Measurements from ENCODE around the gene FOXP2. TPM values are rescaled to one million over a fixed set of nuclear protein-coding genes. Genes with fewer than 3 reads are reported as not detected.
"Not testable (repeated sequence)": the region's sequence is repeated elsewhere in the genome, so short reads cannot be mapped to it uniquely, and the experiment has no call there.

The FOXP2 gene
- polyA plus RNA-seq, 1 donor, result 7.4 TPM

DNA sequence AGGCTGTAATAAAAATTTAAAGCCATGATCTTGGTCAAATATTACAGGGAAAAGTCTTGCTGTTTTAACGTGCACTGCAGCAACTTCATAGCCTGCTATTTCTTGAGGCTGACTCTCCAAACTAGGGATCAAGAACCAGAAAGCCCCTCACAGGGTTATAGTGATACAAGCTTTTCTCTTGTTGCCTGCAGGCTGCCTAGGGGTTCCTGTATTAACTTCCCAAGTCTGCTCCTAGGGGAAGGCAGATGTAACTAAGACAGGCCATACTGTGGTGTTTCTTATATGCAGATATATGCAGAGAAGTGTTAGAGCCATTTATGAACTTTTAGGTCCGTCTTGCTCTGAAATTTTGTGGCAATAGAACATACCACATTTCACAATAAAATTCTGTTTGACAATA is 175.7 kb downstream of the FOXP2 start:
- DNase-seq, result no peak

GRCh38 chr7:114598946-114599345 is 184.3 kb downstream of the FOXP2 start:
- no peak for DNase-seq

DNA sequence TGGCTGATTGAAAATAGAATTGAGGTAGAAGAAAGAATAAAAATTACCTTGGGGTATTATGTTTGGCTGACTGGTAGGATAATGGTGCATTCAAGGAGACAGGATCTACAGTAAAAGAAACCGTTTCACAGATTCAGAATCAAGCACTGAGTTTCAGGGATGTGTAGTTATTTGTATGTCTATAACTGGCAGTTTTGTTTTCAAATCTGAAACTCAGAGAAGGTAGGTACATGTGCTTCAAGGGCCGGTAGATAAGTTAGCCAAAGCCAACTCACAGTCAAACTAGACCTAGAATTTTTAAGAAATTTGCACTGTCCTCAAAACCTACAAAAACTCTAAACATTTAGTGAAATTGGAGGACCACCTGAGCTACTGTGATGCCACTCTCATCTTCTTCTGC is 191.5 kb downstream of the FOXP2 start:
- DNase-seq, result no peak

GRCh38 chr7:114608822-114609221 is 194.2 kb downstream of the FOXP2 start:
- DNase-seq, result not testable (repeated sequence)

DNA sequence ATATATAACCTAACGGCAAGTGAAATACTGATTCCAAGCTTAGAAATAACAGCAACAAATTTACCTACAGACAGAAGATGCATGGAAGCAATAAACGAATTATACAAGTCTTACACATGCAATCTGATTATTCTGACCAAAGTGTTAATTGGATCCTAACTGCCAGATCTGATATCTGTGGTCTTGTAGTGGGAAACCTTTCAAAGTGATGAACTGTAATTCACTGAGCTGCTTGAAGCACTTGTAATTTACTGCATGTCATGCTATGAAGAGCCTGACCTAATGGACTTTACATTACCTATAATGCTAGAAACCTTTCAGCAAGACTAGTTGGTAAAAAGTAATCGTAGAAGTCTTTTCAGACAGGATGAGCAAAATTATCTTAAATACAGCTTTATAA is 205.6 kb downstream of the FOXP2 start:
- no peak for DNase-seq

DNA sequence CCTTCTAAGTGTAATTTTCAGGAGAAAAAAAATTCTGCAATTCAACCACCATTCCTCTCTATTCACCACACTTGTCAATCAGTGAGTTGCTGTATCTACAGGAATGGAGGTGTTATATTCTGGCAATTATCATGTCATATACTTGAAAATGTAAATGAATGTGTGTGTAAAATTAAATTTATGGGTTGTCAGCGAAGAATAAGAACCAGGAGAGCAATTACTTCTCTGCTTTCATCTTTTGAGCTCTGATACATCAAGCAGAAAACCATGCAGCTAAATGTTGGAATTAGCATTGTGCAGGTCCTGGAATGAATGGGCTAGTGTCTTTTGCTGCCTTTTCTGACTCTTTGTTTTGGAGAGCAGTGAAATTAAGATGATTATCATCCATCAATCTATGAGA is 207.6 kb downstream of the FOXP2 start:
- DNase-seq, result no peak

- DNase-seq, result no peak
These were observed 208.5 kb downstream of the FOXP2 start for GRCh38 chr7:114623146-114623545.

DNA sequence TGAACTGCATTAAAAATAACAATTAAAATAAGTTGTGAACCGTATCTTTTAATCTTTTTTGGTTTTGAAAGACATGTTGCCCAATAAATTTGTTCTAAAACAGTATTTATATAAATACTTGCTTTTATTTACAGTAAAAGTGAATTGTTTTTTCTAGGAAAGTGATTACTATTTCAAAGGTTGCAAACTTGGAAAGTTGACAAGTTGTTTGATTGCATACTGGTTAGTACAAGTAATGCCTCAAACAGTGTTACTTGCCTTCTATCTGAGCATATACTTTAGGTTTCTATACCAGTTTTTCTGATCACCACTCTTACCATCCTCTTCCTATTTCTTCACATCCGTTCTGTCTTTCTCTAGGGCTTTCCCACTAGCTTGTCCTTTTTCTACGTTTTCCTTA is 212.6 kb downstream of the FOXP2 start:
- DNase-seq, result no peak

- DNase-seq, result no peak
These were observed 213.7 kb downstream of the FOXP2 start for GRCh38 chr7:114628362-114628761.

DNA sequence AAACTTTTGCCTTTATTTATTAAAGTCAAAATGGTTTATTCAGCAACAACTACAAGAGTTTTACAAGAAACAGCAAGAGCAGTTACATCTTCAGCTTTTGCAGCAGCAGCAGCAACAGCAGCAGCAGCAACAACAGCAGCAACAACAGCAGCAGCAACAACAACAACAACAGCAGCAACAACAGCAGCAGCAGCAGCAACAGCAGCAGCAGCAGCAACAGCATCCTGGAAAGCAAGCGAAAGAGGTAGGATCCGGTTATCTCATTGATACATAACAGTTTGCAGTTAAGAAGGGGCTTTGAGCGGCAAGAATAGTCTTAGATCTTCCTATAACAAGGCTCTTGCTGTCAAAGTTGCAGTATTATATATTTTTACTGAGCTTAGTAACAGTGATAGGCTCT is 215.1 kb downstream of the FOXP2 start:
- no peak for DNase-seq

DNA sequence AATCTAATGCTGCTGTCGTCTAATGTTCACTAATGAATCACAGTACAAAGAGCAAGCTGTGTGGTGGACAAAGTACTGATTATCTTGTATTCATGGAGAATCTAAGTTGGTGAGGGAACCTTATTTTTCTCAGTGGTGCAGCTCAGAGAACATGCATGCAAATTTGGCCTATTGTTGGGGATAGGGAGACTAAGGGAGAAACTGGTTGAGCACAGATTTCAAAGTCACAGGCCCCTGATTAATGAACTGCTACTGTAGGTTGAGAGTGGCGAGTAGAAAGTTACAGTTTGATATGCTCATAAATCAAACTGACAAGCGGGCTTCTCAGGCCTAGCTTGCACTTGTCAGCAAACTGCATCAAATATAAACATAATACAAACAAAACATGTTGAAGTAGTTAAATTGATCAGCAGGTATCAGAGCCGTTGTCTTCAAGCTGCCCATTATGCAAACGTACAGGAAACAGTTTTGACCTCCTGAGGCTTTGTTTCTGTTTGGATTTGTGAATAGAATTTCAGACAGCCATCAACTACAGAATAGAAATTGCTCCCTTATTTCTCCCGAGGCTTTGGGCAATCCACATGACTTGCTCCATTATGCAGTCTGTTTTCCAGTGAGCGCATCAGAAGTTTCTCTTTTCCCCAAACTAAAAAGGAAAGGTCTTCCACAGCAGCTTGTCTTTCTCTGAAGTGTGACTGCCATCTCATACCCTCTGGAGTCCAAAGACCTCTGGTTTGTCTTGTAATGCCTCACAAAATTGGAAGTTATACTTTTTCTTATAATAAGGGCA is 215.8 kb downstream of the FOXP2 start:
- DNase-seq, result no peak

- no peak for DNase-seq
These were observed 216.7 kb downstream of the FOXP2 start for GRCh38 chr7:114631249-114631822.

GRCh38 chr7:114639451-114639850 is 224.8 kb downstream of the FOXP2 start:
- no peak for DNase-seq

GRCh38 chr7:114644455-114644854 is 229.8 kb downstream of the FOXP2 start:
- DNase-seq, result no peak

DNA sequence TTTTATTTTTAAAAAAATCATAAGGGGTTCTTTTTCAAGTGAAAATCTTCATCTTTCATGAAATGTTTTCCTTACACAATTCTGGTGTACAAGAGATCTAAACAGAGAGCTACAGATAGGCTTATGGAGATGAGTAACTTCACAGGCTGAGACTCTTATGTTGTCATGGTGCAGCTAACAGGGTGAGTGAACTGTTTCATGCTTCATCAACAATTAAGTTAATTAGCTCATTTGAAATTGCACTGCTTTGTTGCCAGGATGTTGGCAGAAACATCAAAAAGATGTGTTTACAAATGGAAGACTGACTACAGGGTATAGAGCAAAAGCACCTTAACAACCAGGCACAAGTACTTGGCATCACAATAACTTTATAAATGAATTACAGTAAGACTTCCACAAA is 230.8 kb downstream of the FOXP2 start:
- no peak for DNase-seq

DNA sequence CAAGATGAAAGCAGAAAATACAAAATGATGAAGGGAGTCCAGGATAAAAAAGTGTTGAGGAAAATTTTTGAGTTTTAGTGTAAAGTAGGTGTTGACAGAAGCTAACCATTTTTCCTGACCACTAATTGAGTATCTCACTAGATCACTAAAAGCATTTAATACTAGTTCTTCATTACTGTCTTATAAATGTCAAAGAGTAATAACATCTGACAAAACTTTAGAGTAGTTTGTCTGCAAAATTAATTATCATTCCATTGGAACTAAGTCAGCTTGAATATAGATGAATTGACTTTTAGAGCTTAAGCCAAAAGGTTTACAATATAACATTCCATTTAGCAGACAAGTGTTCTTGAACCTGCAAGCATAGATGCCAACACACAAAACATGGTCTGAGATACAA is 232.9 kb downstream of the FOXP2 start:
- DNase-seq, result no peak

DNA sequence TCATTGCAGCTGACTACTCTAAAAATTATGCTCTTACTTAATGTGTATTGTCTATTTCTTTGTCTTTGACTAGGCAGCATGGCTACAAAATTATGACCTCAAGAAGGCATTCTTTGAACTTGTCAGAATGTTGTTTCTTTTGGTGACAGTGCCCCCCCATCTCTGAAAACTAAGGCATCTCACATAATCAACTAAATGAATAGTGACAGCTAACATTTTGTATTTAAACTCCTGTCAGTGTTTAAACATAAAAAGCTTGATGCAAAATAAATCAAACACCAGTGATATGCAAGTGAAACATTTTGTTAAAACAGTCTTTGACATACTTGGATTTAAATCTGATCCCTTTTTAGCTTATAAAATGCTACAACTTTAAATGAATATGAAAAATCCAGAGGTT is 233.5 kb downstream of the FOXP2 start:
- no peak for DNase-seq

GRCh38 chr7:114648680-114649079 is 234.1 kb downstream of the FOXP2 start:
- no peak for DNase-seq

DNA sequence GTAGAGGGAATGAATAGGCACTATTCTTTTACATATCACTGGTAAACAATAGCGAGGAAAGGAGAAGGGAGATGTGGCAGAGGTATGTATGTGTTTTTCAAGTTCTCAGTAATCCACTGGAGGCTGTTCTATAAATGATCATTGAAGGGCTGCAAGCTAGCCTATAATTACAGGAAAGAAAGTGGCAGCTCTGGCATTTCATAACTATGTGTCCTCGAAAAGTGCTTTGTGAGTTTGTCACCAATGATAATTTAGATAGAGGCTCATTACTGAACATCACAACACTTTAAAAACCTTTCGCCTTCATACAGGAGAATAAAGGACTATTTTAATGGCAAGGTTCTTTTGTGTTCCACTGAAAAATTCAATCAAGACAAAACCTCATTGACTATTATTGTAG is 235.1 kb downstream of the FOXP2 start:
- no peak for DNase-seq

DNA sequence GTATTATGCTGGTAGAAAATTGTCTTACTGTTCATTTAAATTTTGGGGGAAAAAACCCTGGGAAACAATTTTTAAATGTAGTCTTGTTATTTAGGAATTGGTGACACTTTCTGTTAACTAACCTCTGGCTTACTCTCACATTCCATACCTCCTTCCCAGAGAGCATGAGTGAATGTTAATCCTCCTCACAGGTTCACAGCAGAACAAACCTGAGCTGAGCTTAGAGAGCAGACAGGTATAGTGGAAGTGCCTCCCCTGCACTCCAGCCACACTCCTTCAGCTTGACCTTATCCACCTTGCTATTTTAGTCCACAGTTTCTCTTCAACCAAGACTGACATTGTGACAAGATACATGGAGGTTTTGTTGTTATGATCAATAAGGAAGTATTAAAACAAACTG is 235.9 kb downstream of the FOXP2 start:
- DNase-seq, result no peak

DNA sequence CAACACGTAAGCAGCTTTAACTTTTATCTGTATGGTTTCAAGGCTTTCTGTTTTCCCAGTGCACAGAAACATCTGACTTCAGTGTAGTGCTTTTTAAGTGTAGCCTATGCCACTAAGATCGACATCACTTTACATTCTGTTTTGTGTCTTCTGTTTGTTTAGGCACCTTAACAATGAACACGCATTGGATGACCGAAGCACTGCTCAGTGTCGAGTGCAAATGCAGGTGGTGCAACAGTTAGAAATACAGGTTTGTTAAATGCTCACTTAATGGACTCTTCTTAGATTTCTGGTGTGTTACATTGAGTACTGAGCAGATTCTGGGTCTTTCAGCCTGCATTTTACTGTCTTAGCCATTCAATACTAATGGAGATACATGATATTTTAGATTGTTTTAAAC is 237.4 kb downstream of the FOXP2 start:
- no peak for DNase-seq

DNA sequence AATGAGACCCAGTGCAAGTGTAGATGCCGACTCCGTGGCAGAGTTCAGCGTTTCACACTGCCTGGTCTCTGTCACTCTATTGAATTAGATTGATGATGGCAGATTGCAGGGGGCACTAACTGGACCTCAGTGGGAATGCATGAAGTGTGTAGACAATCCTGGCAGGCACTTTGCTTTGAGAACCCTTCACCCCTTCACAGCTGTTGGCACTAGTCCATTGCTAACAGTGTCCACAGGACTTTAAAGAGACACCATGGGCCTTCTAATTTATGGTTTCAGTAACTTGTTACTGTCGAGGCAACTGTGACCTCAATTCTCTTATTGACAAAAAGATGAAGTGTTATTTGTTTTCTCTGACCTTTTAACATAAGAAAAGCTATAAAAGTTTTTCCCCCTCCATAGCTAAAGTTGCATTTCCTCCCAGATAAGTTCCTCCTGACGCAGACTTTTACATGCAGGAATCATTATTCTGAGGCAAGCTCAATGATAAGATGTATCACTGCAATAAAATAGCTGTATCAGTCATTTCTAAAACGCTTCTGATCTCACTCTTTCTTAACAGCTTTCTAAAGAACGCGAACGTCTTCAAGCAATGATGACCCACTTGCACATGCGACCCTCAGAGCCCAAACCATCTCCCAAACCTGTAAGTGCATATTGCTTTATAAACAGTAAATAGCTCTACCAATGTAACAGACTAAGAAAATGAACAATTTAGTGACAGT is 238.9 kb downstream of the FOXP2 start:
- DNase-seq, result no peak

DNA sequence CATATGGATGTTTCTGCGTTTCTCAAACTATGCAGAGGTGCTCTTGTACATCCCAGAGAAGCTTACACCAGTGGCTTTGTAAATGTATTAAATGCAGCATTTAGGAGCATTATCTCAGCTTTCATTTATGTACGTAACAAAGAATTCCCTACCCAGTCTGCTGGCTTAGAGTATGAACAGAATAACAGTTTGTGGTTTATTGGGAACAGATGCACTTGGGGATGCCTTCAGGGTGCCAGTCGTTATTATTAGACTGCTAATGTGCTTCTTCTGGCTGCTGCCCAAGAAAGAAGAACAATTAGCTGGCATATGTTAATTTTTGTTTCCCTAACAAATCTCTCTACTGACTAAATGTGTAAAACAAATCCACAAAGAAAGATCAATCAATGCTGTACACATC is 241.9 kb downstream of the FOXP2 start:
- no peak for DNase-seq

DNA sequence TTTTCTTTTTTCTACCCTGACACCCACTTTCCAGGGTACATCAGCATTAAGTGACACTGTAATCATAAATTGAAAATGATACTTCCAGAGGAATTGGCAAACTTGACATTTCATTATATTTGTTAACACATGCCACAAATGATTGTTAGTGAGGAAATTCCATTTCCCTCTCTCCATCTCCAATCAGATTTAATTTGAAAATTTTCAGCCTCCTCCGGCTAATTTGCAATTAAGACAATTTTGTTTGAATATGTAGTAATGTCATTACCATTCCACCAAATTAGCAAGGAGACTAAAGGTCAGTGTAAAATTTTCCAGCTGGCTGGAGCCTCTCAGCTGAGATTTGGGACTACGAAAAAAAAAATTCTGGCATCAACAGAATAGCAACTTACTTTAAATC is 242.7 kb downstream of the FOXP2 start:
- no peak for DNase-seq

Measured in left kidney (tissue), 2 donors.